Stimulated activated CD8-positive, alpha-beta memory T cell treated with anti-CD3 and anti-CD28 coated beads, Interleukin-7, amount 100 ng/mL, for 48 hours (primary cell): ENCODE measurements around the gene CYP1B1.
"Not testable (repeated sequence)": the region's sequence is repeated elsewhere in the genome, so short reads cannot be mapped to it uniquely, and the experiment has no call there.

Source experiments
- DNase-seq, 2 donors: peaks; one replicate each; pipeline ENCODE4 v3.0.0-alpha.2; 2020; ENCODE audit warnings: low read depth in 1 of 2; ENCODE audit errors: extremely low read depth in 1 of 2

CYP1B1 gene

GRCh38 chr2:38099099-38100028 lies 23.4 kb upstream of the CYP1B1 start:
- no peak for DNase-seq

- no peak for DNase-seq
Observed at GRCh38 chr2:38098421-38099098, 22.6 kb upstream of the CYP1B1 start.

- no peak for DNase-seq
Observed at GRCh38 chr2:38097988-38098385, 22.0 kb upstream of the CYP1B1 start.

DNA sequence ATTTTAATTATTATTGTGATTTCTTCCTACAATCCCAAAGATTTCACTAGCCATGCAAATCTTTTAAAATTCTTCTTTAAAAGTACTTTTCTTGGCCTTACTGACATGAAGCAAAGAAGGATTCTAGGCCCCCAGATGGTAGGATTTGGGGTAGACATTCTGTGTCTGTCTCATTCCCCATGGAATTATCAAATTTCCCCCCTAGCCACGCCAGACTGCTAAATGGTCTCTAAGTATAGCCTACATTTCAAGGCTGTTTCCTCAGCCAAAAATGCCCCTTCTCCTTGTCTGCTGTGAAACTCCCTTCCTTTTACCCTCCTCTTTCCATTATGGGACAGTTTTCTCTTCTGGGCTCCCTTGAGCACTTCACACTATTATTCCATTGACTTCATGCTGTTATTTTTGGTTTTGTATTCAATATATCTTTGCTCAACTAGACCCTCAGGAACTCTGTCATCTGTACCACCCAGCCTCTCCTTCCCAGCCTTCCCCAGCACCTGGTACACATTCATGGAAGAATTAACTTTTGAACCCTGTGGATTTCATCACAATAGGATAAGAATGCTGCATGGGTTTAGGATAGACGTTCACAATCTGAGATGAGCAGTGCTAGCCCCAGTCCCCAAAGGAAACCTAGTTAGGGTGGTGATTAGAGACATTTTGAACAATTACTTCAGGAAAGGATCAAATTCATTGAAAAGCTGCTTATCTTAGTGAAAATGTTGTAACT lies 21.5 kb upstream of the CYP1B1 start:
- DNase-seq: no peak

- DNase-seq: no peak
Observed at GRCh38 chr2:38095996-38096861, 20.3 kb upstream of the CYP1B1 start.

DNA sequence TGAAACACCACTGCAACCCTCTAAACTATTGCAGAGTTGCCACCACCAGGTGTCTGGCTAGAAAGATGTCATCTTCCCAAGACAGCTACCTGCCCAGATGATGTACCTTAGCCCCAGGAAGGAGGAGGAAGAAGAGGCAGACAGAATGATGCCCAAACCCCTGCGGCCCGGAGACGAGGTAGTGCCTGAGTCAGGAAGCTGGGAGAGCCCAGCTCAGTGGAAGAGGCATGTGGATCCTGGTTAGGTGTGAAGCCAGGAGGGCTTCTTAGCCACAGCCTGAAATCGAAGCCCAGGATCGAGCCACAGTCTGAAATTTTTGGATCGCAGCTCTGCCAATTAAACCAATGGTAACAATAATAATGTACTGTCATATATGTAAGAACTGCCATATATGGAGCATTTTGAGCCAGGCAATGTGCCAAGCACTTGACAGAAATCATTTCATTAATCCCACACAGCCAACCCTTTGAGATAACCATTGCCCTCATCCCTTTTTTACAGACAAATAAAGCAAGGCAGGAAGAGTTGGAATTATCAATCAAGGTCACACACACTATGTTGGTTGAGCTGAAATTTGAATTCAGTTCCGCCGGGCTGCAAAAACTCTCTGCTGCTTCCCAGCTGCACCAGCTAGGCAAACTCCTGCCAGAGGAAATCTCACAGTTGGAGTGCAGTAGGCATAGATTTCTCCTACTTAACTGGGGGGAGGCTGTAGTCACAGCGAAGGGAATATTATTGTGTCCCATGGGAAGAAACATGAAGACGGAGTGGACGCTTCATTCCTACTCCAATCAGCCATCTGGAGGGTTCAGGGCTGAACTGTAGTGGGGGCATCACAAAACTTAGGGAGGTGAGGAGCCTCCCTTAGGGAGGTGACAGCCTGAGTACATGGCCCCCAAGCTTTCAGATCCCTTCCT lies 19.4 kb upstream of the CYP1B1 start:
- no peak for DNase-seq

GRCh38 chr2:38093527-38094165 lies 17.7 kb upstream of the CYP1B1 start:
- no peak for DNase-seq

DNA sequence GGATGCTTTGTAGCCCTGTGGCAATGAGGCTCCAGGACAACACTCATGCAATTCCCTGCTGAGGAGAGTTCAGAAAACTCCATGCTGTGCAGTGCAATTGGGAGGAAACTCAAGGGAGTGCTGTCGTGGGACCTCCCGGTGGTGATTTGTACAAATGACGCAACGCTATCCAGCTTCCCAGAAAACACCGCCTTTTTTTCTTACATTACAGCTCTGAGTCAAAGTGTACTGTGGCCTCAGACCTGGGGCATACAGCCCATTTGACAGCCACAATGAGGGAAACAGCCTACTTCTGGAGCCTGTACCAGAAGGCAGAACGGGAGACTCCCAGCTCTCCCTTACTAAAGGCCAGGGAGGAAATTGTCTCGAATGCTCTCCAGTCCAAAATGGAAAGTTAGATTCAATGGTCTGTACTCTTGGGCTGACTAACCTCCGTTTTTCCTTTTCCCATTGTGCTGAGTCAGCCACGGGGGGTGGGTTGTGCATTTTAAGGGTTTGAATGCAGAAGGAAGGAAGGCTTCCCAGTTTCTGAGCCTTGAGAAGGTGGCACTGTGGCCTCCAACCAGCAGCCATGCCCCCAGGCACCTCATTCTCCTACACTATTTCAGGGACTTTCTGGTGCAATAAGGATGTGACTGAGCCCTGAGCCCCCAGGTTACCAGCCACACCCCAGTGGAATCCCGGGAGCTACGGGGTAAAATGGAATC lies 16.4 kb upstream of the CYP1B1 start:
- DNase-seq: no peak

- DNase-seq: no peak
Observed at GRCh38 chr2:38091760-38092159, 15.8 kb upstream of the CYP1B1 start.

- no peak for DNase-seq
Observed at GRCh38 chr2:38090928-38091327, 15.0 kb upstream of the CYP1B1 start.

GRCh38 chr2:38090212-38090611 lies 14.3 kb upstream of the CYP1B1 start:
- DNase-seq: not testable (repeated sequence)

GRCh38 chr2:38085998-38086698 lies 10.2 kb upstream of the CYP1B1 start:
- DNase-seq: not testable (repeated sequence)

- not testable (repeated sequence) for DNase-seq
Observed at GRCh38 chr2:38084556-38084955, 8.6 kb upstream of the CYP1B1 start.

- not testable (repeated sequence) for DNase-seq
Observed at GRCh38 chr2:38082727-38083126, 6.8 kb upstream of the CYP1B1 start.

GRCh38 chr2:38080346-38080745 lies 4.4 kb upstream of the CYP1B1 start:
- DNase-seq: no peak

DNA sequence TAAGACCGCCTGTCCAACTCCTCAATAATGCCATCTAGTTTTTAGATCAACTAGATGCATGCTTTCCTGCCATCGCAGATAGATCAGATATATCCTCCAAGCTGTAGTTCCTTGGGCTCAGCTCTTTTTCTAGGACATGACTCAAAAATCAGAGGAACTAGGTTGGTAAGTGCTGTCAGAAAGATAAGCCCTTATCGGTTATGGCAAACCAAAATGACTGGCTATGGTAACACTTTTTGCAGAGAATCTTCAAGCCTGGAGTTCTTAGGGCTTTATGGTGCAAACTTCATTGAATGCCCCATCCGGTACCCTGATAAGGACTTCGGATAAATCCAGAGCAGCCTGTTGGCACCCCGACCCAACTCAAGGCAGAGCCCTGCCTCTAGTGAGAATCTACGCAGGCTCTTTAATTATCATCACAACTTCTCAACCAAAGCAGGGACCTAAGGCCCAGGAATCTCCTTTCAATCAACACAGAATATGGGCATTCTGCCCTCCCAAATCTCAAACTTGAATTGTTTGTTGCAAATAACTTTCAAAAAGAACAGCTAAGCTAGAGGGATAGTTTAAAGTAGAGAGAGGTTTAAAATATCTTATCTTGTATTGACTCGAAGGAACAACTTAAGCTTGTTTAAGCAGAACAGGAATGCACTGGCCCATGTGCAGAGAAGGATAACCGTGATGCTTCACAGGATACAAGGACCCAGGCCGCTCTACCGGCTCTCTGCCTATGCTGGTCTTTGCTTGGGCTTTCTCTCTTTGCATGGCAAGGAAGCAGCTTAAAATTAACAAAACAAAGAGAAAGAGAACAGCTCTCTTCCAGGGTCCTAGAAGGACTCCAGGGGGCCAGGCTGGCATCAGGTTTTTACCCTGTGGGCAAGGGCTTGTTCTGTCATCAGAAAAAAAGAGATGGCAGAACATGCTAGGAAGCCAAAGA lies 3.4 kb upstream of the CYP1B1 start:
- DNase-seq: no peak

DNA sequence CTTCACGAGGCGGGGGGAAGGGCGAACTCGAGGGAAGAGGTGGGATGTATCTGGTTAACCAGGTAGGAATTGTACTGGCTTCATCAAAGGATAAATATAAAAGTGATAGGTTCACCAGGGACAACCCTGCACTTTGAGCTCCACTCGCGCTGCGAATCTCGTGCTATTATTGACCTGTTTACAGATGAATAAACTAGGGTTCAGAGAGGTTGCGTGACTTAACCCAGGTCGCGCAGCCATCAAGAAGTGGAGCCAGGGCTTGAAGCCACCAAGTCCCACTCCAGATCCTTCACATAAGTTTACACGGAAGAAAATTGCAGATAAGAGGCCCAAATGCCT lies 1.4 kb upstream of the CYP1B1 start:
- no peak for DNase-seq
